Measurements from ENCODE around the gene SMC5. TPM values are rescaled to one million over a fixed set of nuclear protein-coding genes. Genes with fewer than 3 reads are reported as not detected.

Gene SMC5
- total RNA-seq, result 10 to 100 TPM; 25.5 to 28.7 TPM
- 10 to 100 TPM; 69.8 to 96.0 (median 76.2) TPM for polyA plus RNA-seq (ENCODE audit: insufficient read length in 6 of 6)
- long read RNA-seq, donor 1, full-length matches to known transcripts, result 1 of 22 reads
- long read RNA-seq, donor 1, partial matches to known transcripts, result 21 of 22 reads
- long read RNA-seq, donor 1, other reads (novel, unspliced or antisense), result 0 of 22 reads
- long read RNA-seq, donor 2, partial matches to known transcripts, result 0 of 3 reads
- long read RNA-seq, donor 2, other reads (novel, unspliced or antisense), result 0 of 3 reads
- long read RNA-seq, donor 3, result 0 reads
- long read RNA-seq, donor 4, partial matches to known transcripts, result 10 of 13 reads
- long read RNA-seq, donor 4, other reads (novel, unspliced or antisense), result 3 of 13 reads
- long read RNA-seq, donor 5, partial matches to known transcripts, result 7 of 9 reads
- long read RNA-seq, donor 5, other reads (novel, unspliced or antisense), result 0 of 9 reads
- long read RNA-seq, donor 6, partial matches to known transcripts, result 8 of 8 reads
- long read RNA-seq, donor 6, other reads (novel, unspliced or antisense), result 0 of 8 reads
- long read RNA-seq, donor 7, full-length matches to known transcripts, result 2 of 2 reads
- long read RNA-seq, donor 7, partial matches to known transcripts, result 0 of 2 reads
- long read RNA-seq, donor 7, other reads (novel, unspliced or antisense), result 0 of 2 reads
- long read RNA-seq, donor 8, partial matches to known transcripts, result 0 of 1 reads
- long read RNA-seq, donor 8, other reads (novel, unspliced or antisense), result 0 of 1 reads
- long read RNA-seq, donor 9, result 0 reads
- long read RNA-seq, donor 10, partial matches to known transcripts, result 11 of 11 reads
- long read RNA-seq, donor 10, other reads (novel, unspliced or antisense), result 0 of 11 reads
- long read RNA-seq, donor 11, partial matches to known transcripts, result 0 of 1 reads
- long read RNA-seq, donor 11, other reads (novel, unspliced or antisense), result 0 of 1 reads
- long read RNA-seq, donor 12, full-length matches to known transcripts, result 2 of 7 reads
- long read RNA-seq, donor 12, partial matches to known transcripts, result 5 of 7 reads
- long read RNA-seq, donor 12, other reads (novel, unspliced or antisense), result 0 of 7 reads

DNA sequence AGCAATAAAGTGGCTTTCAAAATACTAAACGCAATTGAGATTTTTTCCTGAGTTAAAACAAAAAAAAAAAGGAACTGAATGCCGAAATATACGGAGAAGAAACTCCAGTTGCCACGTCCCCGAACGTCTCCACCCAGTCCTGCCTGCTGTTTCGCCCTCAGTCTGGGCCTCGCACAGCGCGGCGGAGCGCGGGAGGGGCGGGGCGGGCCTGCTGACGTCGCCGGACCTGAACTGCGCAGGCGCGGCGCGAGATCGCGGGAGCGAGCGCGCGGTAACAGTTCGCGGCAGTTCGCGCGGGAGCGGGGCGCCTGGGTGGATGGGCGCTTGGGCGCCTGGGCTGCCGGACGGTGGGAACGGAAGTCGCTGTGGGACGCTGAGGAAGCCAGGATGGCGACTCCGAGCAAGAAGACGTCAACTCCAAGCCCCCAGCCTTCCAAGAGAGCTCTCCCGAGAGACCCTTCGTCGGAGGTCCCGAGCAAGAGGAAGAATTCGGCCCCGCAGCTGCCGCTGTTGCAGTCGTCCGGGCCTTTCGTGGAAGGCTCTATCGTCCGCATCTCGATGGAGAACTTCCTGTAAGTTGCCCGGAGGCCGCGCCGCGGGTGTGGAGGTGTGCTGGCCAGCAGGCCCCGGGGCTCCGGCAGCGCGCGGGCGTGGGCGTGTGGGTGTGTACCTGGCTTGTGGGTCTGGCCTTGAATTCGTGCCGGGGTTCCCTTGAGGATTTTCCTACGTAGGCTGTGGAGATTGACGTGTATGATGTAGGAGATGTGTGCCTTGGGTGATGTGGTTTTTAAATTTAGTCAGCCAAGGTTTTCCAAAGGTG lies at the start of gene SMC5:
TSS of gene SMC5 (plus strand) at position 287 of the 820 bp plus-strand sequence. CDS start at position 388, 101 bp downstream.
- H3K4me3 ChIP-seq, result peak within 1 kb of the TSS; percentile 66 to 67
- H3K4me1 ChIP-seq, result peaks cover 26 to 62% of the 10 kb centered on the region in 2 donors
- H3K36me3 ChIP-seq, result peaks cover 0 to 10% of the 10 kb centered on the region in 2 donors
- TF ChIP-seq CTCF (IDR thresholded peaks at IDR 0.05), result no peak
- ATAC-seq (peak; percentile 91), DNase-seq (peak; percentile 90 to 98 (median 96))
- peak within 1 kb of the TSS; percentile 94 to 95 for H3K27ac ChIP-seq
- intact Hi-C loops (cut with DNase I), result no loop called here
- no peaks in the 10 kb centered on the region for H3K27me3 ChIP-seq
- H3K9me3 ChIP-seq, result no peaks in the 10 kb centered on the region

DNA sequence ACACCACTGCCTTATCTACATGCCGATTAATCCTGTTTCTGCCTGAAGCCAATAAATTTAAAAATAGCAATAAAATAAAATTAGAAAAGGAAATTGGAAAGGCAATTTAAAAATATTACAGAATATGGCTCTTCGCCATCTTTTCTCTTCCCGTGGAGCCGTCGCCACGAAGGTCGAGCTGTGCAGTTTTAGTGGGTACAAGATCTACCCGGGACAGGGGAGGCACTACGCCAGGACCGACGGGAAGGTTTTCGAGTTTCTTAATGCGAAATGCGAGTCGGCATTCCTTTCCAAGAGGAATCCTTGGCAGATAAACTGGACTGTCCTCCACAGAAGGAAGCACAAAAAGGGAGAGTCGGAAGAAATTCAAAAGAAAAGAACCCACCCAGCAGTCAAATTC lies 41.7 kb upstream of the SMC5 start:
- Histone ChIP-seq H3K27ac (no peak overlapping the region), H3K4me3 (no peak overlapping the region), H3K9me3 (peaks cover 0 to 11% of the 10 kb centered on the region in 2 donors), H3K27me3 (no peaks in the 10 kb centered on the region), H3K4me1 (no peaks in the 10 kb centered on the region), H3K36me3 (peaks cover 0 to 9% of the 10 kb centered on the region in 2 donors)
- TF ChIP-seq CTCF (IDR thresholded peaks at IDR 0.05), result no peak
- ATAC-seq (no peak), DNase-seq (no peak)
- intact Hi-C loops (cut with DNase I), result no loop called here

GRCh38 chr9:70218767-70219166 lies 40.0 kb upstream of the SMC5 start:
- Histone ChIP-seq H3K4me1 (no peaks in the 10 kb centered on the region), H3K27ac (no peak overlapping the region), H3K4me3 (no peak overlapping the region), H3K9me3 (no peaks in the 10 kb centered on the region), H3K36me3 (no peaks in the 10 kb centered on the region), H3K27me3 (no peaks in the 10 kb centered on the region)
- DNase-seq (no peak), ATAC-seq (no peak)
- no peak for TF ChIP-seq CTCF (IDR thresholded peaks at IDR 0.05)
- intact Hi-C loops (cut with DNase I), result no loop called here

- TF ChIP-seq CTCF (IDR thresholded peaks at IDR 0.05), result no peak
- no peaks in the 10 kb centered on the region for H3K27me3 ChIP-seq
- H3K36me3 ChIP-seq, result no peaks in the 10 kb centered on the region
- H3K4me1 ChIP-seq, result no peaks in the 10 kb centered on the region
- H3K27ac ChIP-seq, result no peak overlapping the region
- DNase-seq, result no peak
- H3K4me3 ChIP-seq, result no peak overlapping the region
- no peak for ATAC-seq
- H3K9me3 ChIP-seq, result no peaks in the 10 kb centered on the region
- intact Hi-C loops (cut with DNase I), result no loop called here
Observed at GRCh38 chr9:70220216-70220615, 38.6 kb upstream of the SMC5 start.

All from left lung (tissue), 14 donors.